Esophagus muscularis mucosa (tissue), 4 donors: ENCODE measurements around the gene MMP14. TPM values are rescaled to one million over a fixed set of nuclear protein-coding genes. Genes with fewer than 3 reads are reported as not detected.

Experiments used
- DNase-seq: peaks from one replicate; pipeline ENCODE4 v3.0.0-alpha.2; 2017; ENCODE audit errors: extremely low spot score
- H3K27ac ChIP-seq, 4 donors: fragments of 200-600 bp; sonication (generic); replicated peaks in 1 of 4; 1 replicate in 3 of 4; 2 replicates in 1 of 4; pipeline ENCODE4 v1.5.1; 2016 to 2019; ENCODE audit warnings: mild to moderate bottlenecking in 1 of 4
- H3K27me3 ChIP-seq, 4 donors: fragments of 200-600 bp; sonication (generic); one replicate each; pipeline versions ENCODE4 v1.5.1 to v1.6.0; 2016 to 2019
- H3K36me3 ChIP-seq, 4 donors: fragments of 200-600 bp; sonication (generic); one replicate each; pipeline ENCODE4 v1.5.1; 2016 to 2019
- H3K4me1 ChIP-seq, 4 donors: fragments of 200-600 bp; sonication (generic); one replicate each; pipeline ENCODE4 v1.5.1; 2016 to 2019
- H3K4me3 ChIP-seq, 4 donors: fragments of 200-600 bp; sonication (generic); 1 replicate in 2 of 4; 2 replicates in 2 of 4; pipeline ENCODE4 v1.5.1; 2016 to 2019; ENCODE audit warnings: mild to moderate bottlenecking in 4 of 4, moderate library complexity in 1 of 4
- H3K9me3 ChIP-seq, 4 donors: fragments of 200-600 bp; sonication (generic); 1 replicate in 3 of 4; 2 replicates in 1 of 4; pipeline ENCODE4 v1.5.1; 2016 to 2019
- EP300 ChIP-seq: sonication (generic); formaldehyde crosslinking; IDR thresholded peaks from one replicate; pipeline ENCODE4 v1.6.1; 2017; ENCODE audit warnings: antibody characterized with exemption
- POLR2A ChIP-seq: fragments of 450-650 bp; IDR thresholded peaks from one replicate; pipeline ENCODE4 v1.6.1; 2017; ENCODE audit warnings: antibody characterized with exemption, moderate library complexity, mild to moderate bottlenecking, low read depth
- POLR2AphosphoS5 ChIP-seq, 2 donors: sonication (generic); formaldehyde crosslinking; IDR thresholded peaks; one replicate each; pipeline ENCODE4 v1.6.1; 2017; ENCODE audit warnings: antibody characterized with exemption in 2 of 2
- WGBS: methylation state at CpG from one replicate; pipeline ENCODE4 v1.1.5; 2018; 5-methylcytosine and 5-hydroxymethylcytosine counted together
- intact Hi-C: fragments of 100-400 bp; cut with DNase I; formaldehyde crosslinking; loops from one replicate; pipeline ENCODE4 v1.15.1; 2023
- total RNA-seq, 4 donors: library from RNA; depleted of rRNA; stranded (reverse); fragments of >200 nt; gene quantifications; one replicate each; pipeline versions ENCODE4 v1.1.0 to v1.2.1, GENCODE V29; 2016
- TF ChIP-seq, protein P1 (sequence below), 3 experiments: fragments of 200-600 bp in 2 of 3; fragments of 450-650 bp in 1 of 3; sonication (generic) in 2 of 3; IDR thresholded peaks; one replicate each; pipeline ENCODE4 v1.5.1; 2017 to 2019; ENCODE audit warnings: antibody characterized with exemption in 3 of 3, mild to moderate bottlenecking in 2 of 3, moderate library complexity in 1 of 3

MMP14 gene
- total RNA-seq, 4 donors from 2014 or later: 83.9 to 149 (median 123) TPM

- 92% methylated on average over 19 of the region's 22 CpGs for WGBS
- H3K9me3 ChIP-seq: no peaks in the 10 kb centered on the region
- H3K27me3 ChIP-seq: peaks cover 0 to under 1% (median 0%) of the 10 kb centered on the region in 4 donors
- H3K36me3 ChIP-seq: peaks cover 45 to 69% (median 68%) of the 10 kb centered on the region in 4 donors
- intact Hi-C loops: loop anchor here (5.0 to 10.0 kb wide), 2 partner anchors 35 to 108 kb away; partner anchors contain the start of gene AJUBA
- DNase-seq: no peak
- no peak overlapping the region for H3K4me3 ChIP-seq
- H3K4me1 ChIP-seq: peaks cover 17 to 40% (median 39%) of the 10 kb centered on the region in 4 donors
- TF ChIP-seq, protein P1, sequence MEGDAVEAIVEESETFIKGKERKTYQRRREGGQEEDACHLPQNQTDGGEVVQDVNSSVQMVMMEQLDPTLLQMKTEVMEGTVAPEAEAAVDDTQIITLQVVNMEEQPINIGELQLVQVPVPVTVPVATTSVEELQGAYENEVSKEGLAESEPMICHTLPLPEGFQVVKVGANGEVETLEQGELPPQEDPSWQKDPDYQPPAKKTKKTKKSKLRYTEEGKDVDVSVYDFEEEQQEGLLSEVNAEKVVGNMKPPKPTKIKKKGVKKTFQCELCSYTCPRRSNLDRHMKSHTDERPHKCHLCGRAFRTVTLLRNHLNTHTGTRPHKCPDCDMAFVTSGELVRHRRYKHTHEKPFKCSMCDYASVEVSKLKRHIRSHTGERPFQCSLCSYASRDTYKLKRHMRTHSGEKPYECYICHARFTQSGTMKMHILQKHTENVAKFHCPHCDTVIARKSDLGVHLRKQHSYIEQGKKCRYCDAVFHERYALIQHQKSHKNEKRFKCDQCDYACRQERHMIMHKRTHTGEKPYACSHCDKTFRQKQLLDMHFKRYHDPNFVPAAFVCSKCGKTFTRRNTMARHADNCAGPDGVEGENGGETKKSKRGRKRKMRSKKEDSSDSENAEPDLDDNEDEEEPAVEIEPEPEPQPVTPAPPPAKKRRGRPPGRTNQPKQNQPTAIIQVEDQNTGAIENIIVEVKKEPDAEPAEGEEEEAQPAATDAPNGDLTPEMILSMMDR (IDR thresholded peaks at IDR 0.05): no peak
- no peak for TF ChIP-seq POLR2A
- TF ChIP-seq EP300: no peak
- TF ChIP-seq POLR2AphosphoS5 (IDR thresholded peaks at IDR 0.05): no peak
- no peak overlapping the region for H3K27ac ChIP-seq
Measured at GRCh38 chr14:22877000-22877501, 40.7 kb downstream of the MMP14 start.

- WGBS: 74% methylated on average over 7 of the region's 8 CpGs
- TF ChIP-seq POLR2A (no peak), EP300 (no peak), POLR2AphosphoS5 (IDR thresholded peaks at IDR 0.05) (no peak)
- TF ChIP-seq, protein P1 (IDR thresholded peaks at IDR 0.05): no peak
- H3K9me3 ChIP-seq: no peaks in the 10 kb centered on the region
- intact Hi-C loops: loop anchor here (5.0 to 10.0 kb wide), 2 partner anchors 34 to 106 kb away; partner anchors contain the start of gene AJUBA
- peaks cover 45 to 64% (median 62%) of the 10 kb centered on the region in 4 donors for H3K36me3 ChIP-seq
- no peak for DNase-seq
- H3K27ac ChIP-seq: no peak overlapping the region
- H3K4me1 ChIP-seq: peaks cover 12 to 45% (median 43%) of the 10 kb centered on the region in 4 donors
- H3K27me3 ChIP-seq: peaks cover 0 to 5% (median 0%) of the 10 kb centered on the region in 4 donors
- H3K4me3 ChIP-seq: no peak overlapping the region
Measured at GRCh38 chr14:22878271-22879246, 42.2 kb downstream of the MMP14 start.

- no peak for TF ChIP-seq EP300
- TF ChIP-seq POLR2A: no peak
- TF ChIP-seq POLR2AphosphoS5 (IDR thresholded peaks at IDR 0.05): no peak
- TF ChIP-seq, protein P1 (IDR thresholded peaks at IDR 0.05): no peak
- intact Hi-C loops: no loop called here
Measured at GRCh38 chr14:22882064-22882463, 45.7 kb downstream of the MMP14 start.

GRCh38 chr14:22882529-22883172, 46.3 kb downstream of the MMP14 start:
- 27% methylated on average over 6 of the region's 6 CpGs for WGBS
- no peak overlapping the region for H3K4me3 ChIP-seq
- H3K27me3 ChIP-seq: peaks cover 0 to 5% (median 0%) of the 10 kb centered on the region in 4 donors
- H3K9me3 ChIP-seq: no peaks in the 10 kb centered on the region
- peaks cover 19 to 35% (median 31%) of the 10 kb centered on the region in 4 donors for H3K4me1 ChIP-seq
- no peak for DNase-seq
- intact Hi-C loops: no loop called here
- peaks cover 9 to 23% (median 21%) of the 10 kb centered on the region in 4 donors for H3K36me3 ChIP-seq
- TF ChIP-seq POLR2AphosphoS5 (IDR thresholded peaks at IDR 0.05) (peak in 1 of 2 donors; percentile 44), POLR2A (no peak)
- H3K27ac ChIP-seq: no peak overlapping the region

More at GRCh38 chr14:22882064-22882463, 45.7 kb downstream of the MMP14 start:
- no peak overlapping the region for H3K27ac ChIP-seq
- H3K27me3 ChIP-seq: peaks cover 0 to 5% (median 0%) of the 10 kb centered on the region in 4 donors
- WGBS: 35% methylated on average over 7 of the region's 7 CpGs
- H3K36me3 ChIP-seq: peaks cover 15 to 29% (median 27%) of the 10 kb centered on the region in 4 donors
- H3K4me1 ChIP-seq: peaks cover 13 to 29% (median 25%) of the 10 kb centered on the region in 4 donors
- no peak overlapping the region for H3K4me3 ChIP-seq
- no peak for DNase-seq
- no peaks in the 10 kb centered on the region for H3K9me3 ChIP-seq
